Measurements from ENCODE around the gene ELF2.
"Not testable (repeated sequence)": the region's sequence is repeated elsewhere in the genome, so short reads cannot be mapped to it uniquely, and the experiment has no call there.

ELF2 gene

DNA sequence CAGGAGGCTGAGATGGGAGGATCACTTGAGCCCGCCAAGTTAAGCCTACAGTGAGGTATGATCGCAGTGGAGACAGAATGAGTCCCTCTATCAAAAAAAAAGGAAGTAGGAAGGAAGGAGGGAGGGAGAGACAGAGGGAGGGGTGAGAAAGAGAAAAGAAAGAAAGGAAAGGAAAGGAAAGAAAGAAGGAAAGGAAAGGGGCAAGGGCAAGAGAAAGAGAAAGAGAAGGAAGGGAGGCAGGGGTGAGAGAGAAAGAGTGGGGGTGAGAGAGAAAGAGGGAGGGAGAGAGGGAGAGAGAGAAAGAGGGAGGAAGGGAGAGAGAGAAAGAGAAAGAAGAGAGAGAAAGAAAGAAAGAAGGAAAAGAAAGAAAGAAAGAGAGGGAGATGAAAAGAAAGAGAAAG lies 13.2 kb downstream of the ELF2 start:
- Histone ChIP-seq H3K36me3 (ENCODE audit: control insufficient read depth in 2 of 2, insufficient read depth in 2 of 2, low read length in 2 of 2) (no peaks in the 10 kb centered on the region), H3K27ac (ENCODE audit: low read depth in 2 of 2, low read length in 2 of 2) (no peak overlapping the region), H3K9me3 (ENCODE audit: control insufficient read depth in 2 of 2, low read length in 2 of 2) (no peaks in the 10 kb centered on the region), H3K4me1 (ENCODE audit: control insufficient read depth in 2 of 2, insufficient read depth in 2 of 2, low read length in 2 of 2) (no peaks in the 10 kb centered on the region), H3K9ac (ENCODE audit: low read depth in 1 of 2, low read length in 2 of 2) (no peak overlapping the region), H3K27me3 (ENCODE audit: control insufficient read depth in 2 of 2, insufficient read depth in 2 of 2, low read length in 2 of 2) (no peaks in the 10 kb centered on the region), H3K4me3 (ENCODE audit: low read length in 2 of 2) (no peak overlapping the region)

DNA sequence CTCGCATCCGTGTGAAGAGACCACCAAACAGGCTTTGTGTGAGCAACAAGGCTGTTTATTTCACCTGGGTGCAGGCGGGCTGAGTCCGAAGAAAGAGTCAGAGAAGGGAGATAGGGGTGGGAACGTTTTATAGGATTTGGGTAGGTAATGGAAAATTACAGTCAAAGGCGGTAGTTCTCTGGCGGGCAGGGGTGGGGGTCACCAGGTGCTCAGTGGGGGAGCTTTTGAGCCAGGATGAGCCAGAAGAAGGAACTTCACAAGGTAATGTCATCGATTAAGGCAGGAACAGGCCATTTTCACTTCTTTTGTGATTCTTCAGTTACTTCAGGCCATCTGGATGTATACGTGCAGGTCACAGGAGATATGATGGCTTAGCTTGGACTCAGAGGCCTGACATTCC lies 19.0 kb downstream of the ELF2 start:
- not testable (repeated sequence) for H3K27ac ChIP-seq (ENCODE audit: low read depth in 2 of 2, low read length in 2 of 2); H3K9me3 ChIP-seq (ENCODE audit: control insufficient read depth in 2 of 2, low read length in 2 of 2); H3K36me3 ChIP-seq (ENCODE audit: control insufficient read depth in 2 of 2, insufficient read depth in 2 of 2, low read length in 2 of 2); H3K27me3 ChIP-seq (ENCODE audit: control insufficient read depth in 2 of 2, insufficient read depth in 2 of 2, low read length in 2 of 2); H3K4me1 ChIP-seq (ENCODE audit: control insufficient read depth in 2 of 2, insufficient read depth in 2 of 2, low read length in 2 of 2); H3K9ac ChIP-seq (ENCODE audit: low read depth in 1 of 2, low read length in 2 of 2); H3K4me3 ChIP-seq (ENCODE audit: low read length in 2 of 2)

DNA sequence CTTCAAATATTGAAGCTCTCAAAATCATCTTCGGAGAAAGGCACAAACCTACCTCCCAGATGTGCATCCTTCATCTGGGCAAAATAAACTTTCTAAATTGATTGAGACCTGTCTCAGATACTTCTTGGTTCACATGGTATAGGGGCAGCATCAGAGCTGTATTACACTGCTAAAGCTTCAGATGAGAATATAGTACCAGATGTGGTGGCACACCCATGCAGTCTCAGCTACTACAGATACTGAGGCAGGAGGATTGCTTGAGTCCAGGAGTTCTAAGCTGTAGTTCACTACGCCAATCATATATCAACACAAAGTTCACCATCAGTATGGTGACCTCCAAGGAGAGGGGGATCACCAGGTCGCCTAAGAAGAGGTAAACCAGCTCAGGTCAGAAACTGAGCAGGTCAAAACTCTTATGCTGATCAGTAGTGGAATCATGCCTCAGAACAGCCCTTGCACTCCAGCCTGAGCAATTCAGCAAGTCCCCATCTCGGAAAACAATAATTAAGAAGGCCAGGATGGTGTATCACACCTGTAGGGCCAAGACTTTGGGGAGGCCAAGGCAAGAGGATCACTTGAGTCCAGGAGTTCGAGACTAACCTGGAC lies 22.0 kb downstream of the ELF2 start:
- Histone ChIP-seq H3K9ac (ENCODE audit: low read depth in 1 of 2, low read length in 2 of 2) (no peak overlapping the region), H3K9me3 (ENCODE audit: control insufficient read depth in 2 of 2, low read length in 2 of 2) (no peaks in the 10 kb centered on the region), H3K27ac (ENCODE audit: low read depth in 2 of 2, low read length in 2 of 2) (no peak overlapping the region), H3K27me3 (ENCODE audit: control insufficient read depth in 2 of 2, insufficient read depth in 2 of 2, low read length in 2 of 2) (no peaks in the 10 kb centered on the region), H3K4me1 (ENCODE audit: control insufficient read depth in 2 of 2, insufficient read depth in 2 of 2, low read length in 2 of 2) (no peaks in the 10 kb centered on the region), H3K36me3 (ENCODE audit: control insufficient read depth in 2 of 2, insufficient read depth in 2 of 2, low read length in 2 of 2) (no peaks in the 10 kb centered on the region), H3K4me3 (ENCODE audit: low read length in 2 of 2) (no peak overlapping the region)

DNA sequence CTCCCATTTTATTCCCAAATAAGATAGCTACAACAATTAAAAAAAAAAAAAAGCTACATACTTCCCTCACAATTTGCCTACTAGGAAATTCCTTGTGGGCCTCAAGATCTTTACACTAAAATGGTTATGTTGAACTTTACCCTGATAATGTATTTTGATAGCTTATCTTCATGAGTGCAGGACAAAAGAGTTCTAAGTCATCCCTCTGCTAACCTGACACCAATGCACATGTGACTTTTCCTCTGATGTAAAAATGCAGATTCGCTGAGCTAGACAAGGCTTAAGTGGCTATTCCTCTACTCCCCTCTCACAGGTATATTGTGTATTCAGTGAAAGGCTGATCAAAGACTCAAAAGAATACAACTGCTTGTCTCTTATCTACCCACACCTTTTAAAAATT lies 22.5 kb downstream of the ELF2 start:
- no peak overlapping the region for H3K9ac ChIP-seq (ENCODE audit: low read depth in 1 of 2, low read length in 2 of 2)
- H3K27me3 ChIP-seq (ENCODE audit: control insufficient read depth in 2 of 2, insufficient read depth in 2 of 2, low read length in 2 of 2) = no peaks in the 10 kb centered on the region
- no peak overlapping the region for H3K27ac ChIP-seq (ENCODE audit: low read depth in 2 of 2, low read length in 2 of 2)
- no peak overlapping the region for H3K4me3 ChIP-seq (ENCODE audit: low read length in 2 of 2)
- no peaks in the 10 kb centered on the region for H3K4me1 ChIP-seq (ENCODE audit: control insufficient read depth in 2 of 2, insufficient read depth in 2 of 2, low read length in 2 of 2)
- H3K36me3 ChIP-seq (ENCODE audit: control insufficient read depth in 2 of 2, insufficient read depth in 2 of 2, low read length in 2 of 2) = no peaks in the 10 kb centered on the region
- H3K9me3 ChIP-seq (ENCODE audit: control insufficient read depth in 2 of 2, low read length in 2 of 2) = no peaks in the 10 kb centered on the region

DNA sequence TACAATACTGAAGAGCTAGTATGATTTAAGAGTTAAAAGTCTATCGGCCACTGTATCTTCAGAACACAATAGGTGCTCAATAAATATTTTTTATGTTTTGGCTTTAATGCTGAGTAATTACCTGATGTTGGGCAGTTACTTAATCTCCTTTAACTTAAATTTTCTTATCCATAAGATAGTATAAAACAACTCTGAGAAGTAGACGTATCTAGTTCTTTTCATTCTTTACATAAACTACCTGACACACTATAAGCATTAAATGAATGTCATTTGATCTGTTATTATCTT lies 22.9 kb downstream of the ELF2 start:
- Histone ChIP-seq H3K27me3 (ENCODE audit: control insufficient read depth in 2 of 2, insufficient read depth in 2 of 2, low read length in 2 of 2) (no peaks in the 10 kb centered on the region), H3K9ac (ENCODE audit: low read depth in 1 of 2, low read length in 2 of 2) (no peak overlapping the region), H3K4me1 (ENCODE audit: control insufficient read depth in 2 of 2, insufficient read depth in 2 of 2, low read length in 2 of 2) (no peaks in the 10 kb centered on the region), H3K36me3 (ENCODE audit: control insufficient read depth in 2 of 2, insufficient read depth in 2 of 2, low read length in 2 of 2) (no peaks in the 10 kb centered on the region), H3K27ac (ENCODE audit: low read depth in 2 of 2, low read length in 2 of 2) (no peak overlapping the region), H3K9me3 (ENCODE audit: control insufficient read depth in 2 of 2, low read length in 2 of 2) (no peaks in the 10 kb centered on the region), H3K4me3 (ENCODE audit: low read length in 2 of 2) (no peak overlapping the region)

DNA sequence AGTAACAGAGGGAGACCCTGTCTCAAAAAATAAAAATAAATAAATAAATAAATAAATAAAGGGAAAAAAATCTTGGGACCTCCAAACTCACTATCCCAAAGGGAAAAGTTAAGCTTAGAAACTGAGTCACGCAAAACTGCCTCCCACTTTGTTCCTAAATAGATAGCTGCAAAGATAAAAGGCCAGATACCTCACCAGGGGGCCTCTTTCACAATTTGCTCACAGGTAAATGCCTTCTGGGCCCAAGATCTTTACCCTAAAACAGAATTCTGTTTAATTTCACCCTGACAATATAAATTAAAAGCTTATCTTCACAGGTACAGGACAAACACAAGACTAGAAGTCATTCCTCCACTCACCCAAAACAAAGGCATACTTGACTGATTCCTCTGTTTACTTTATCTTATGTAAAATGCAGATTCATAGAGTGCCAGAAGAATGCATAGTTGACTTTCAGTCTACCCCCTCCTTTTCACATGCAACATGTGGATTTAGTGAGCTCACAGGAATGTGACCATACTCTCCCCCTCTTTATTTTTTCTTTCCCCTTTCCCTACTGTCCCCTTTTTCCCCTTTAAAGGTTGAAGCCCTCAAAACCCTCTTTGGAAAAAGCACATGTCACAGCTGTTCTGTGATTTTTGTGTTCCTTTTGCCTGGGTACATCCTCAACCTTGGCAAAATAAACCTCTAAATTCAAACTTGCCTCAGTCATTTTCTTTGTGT lies 23.4 kb downstream of the ELF2 start:
- H3K4me3 ChIP-seq (ENCODE audit: low read length in 2 of 2) = no peak overlapping the region
- H3K27ac ChIP-seq (ENCODE audit: low read depth in 2 of 2, low read length in 2 of 2) = no peak overlapping the region
- H3K4me1 ChIP-seq (ENCODE audit: control insufficient read depth in 2 of 2, insufficient read depth in 2 of 2, low read length in 2 of 2) = no peaks in the 10 kb centered on the region
- H3K36me3 ChIP-seq (ENCODE audit: control insufficient read depth in 2 of 2, insufficient read depth in 2 of 2, low read length in 2 of 2) = no peaks in the 10 kb centered on the region
- no peak overlapping the region for H3K9ac ChIP-seq (ENCODE audit: low read depth in 1 of 2, low read length in 2 of 2)
- H3K9me3 ChIP-seq (ENCODE audit: control insufficient read depth in 2 of 2, low read length in 2 of 2) = no peaks in the 10 kb centered on the region
- no peaks in the 10 kb centered on the region for H3K27me3 ChIP-seq (ENCODE audit: control insufficient read depth in 2 of 2, insufficient read depth in 2 of 2, low read length in 2 of 2)

DNA sequence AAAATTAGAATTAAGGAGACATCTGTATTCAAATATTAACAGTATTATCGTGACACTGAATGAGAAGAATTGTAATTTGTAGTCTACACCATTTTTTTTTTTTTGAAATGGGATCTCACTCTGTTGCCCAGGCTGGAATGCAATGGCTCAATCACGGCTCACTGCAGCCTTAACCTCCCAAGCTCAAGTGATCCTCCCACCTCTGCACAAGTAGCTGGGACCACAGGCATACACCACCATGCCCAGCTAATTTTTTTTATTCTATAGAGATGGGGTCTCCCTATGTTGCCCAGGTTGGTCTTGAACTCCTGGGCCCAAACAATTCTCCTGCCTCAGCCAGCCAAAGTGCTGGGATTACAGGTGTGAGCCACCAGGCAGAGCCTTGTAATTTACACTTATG lies 24.8 kb downstream of the ELF2 start:
- Histone ChIP-seq H3K36me3 (ENCODE audit: control insufficient read depth in 2 of 2, insufficient read depth in 2 of 2, low read length in 2 of 2) (no peaks in the 10 kb centered on the region), H3K9me3 (ENCODE audit: control insufficient read depth in 2 of 2, low read length in 2 of 2) (no peaks in the 10 kb centered on the region), H3K4me1 (ENCODE audit: control insufficient read depth in 2 of 2, insufficient read depth in 2 of 2, low read length in 2 of 2) (no peaks in the 10 kb centered on the region), H3K9ac (ENCODE audit: low read depth in 1 of 2, low read length in 2 of 2) (no peak overlapping the region), H3K27me3 (ENCODE audit: control insufficient read depth in 2 of 2, insufficient read depth in 2 of 2, low read length in 2 of 2) (no peaks in the 10 kb centered on the region), H3K27ac (ENCODE audit: low read depth in 2 of 2, low read length in 2 of 2) (no peak overlapping the region), H3K4me3 (ENCODE audit: low read length in 2 of 2) (no peak overlapping the region)

DNA sequence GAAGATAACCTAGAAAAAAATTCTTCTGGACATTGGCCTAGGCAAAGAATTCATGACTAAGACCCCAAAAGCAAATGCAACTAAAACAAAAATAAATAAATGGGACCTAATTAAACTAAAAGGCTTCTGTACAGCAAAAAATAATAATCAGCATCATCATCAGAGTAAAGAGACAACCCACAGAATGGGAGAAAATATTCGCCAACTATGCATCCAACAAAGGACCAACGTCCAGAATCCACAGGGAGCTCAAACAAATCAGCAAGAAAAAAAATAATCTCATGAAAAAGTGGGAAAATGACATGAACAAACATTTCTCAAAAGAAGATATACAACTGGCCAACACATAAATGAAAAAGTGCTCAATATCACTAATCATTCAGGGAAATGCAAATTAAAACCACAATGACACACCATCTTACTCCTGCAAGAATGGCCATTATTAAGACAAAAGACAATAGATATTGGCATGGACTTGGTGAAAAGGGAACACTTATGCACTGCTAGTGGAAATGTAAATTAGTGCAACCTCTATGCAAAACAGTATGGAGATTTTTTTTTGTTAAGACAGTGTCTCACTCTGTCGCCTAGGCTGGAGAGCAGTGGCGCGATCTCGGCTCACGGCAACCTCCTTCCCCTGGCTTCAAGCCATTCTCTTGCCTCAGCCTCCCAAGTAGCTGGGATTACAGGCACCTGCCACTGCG lies 29.9 kb downstream of the ELF2 start:
- no peaks in the 10 kb centered on the region for H3K27me3 ChIP-seq (ENCODE audit: control insufficient read depth in 2 of 2, insufficient read depth in 2 of 2, low read length in 2 of 2)
- peaks cover 7 to 8% of the 10 kb centered on the region in 2 donors for H3K4me1 ChIP-seq (ENCODE audit: control insufficient read depth in 2 of 2, insufficient read depth in 2 of 2, low read length in 2 of 2)
- no peaks in the 10 kb centered on the region for H3K36me3 ChIP-seq (ENCODE audit: control insufficient read depth in 2 of 2, insufficient read depth in 2 of 2, low read length in 2 of 2)
- no peak overlapping the region for H3K4me3 ChIP-seq (ENCODE audit: low read length in 2 of 2)
- no peak overlapping the region for H3K27ac ChIP-seq (ENCODE audit: low read depth in 2 of 2, low read length in 2 of 2)
- no peaks in the 10 kb centered on the region for H3K9me3 ChIP-seq (ENCODE audit: control insufficient read depth in 2 of 2, low read length in 2 of 2)
- H3K9ac ChIP-seq (ENCODE audit: low read depth in 1 of 2, low read length in 2 of 2) = no peak overlapping the region

DNA sequence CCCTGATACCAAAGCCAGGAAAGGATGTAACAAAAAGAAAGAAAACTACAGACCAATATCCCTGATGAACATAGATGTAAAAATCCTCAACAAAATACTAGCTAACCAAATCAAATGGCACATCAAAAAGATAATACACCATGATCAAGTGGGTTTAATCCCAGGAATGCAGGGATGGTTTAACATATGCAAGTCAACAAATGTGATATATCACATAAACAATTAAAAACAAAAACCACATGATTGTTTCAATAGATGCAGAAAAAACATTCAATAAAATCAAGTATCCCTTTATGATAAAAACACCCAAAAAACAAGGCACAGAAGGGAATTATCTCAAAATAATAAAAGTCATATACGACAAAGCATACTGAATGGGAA lies 31.5 kb downstream of the ELF2 start:
- H3K9me3 ChIP-seq (ENCODE audit: control insufficient read depth in 2 of 2, low read length in 2 of 2) = no peaks in the 10 kb centered on the region
- peaks cover 7 to 8% of the 10 kb centered on the region in 2 donors for H3K4me1 ChIP-seq (ENCODE audit: control insufficient read depth in 2 of 2, insufficient read depth in 2 of 2, low read length in 2 of 2)
- H3K27me3 ChIP-seq (ENCODE audit: control insufficient read depth in 2 of 2, insufficient read depth in 2 of 2, low read length in 2 of 2) = no peaks in the 10 kb centered on the region
- no peaks in the 10 kb centered on the region for H3K36me3 ChIP-seq (ENCODE audit: control insufficient read depth in 2 of 2, insufficient read depth in 2 of 2, low read length in 2 of 2)
- H3K9ac ChIP-seq (ENCODE audit: low read depth in 1 of 2, low read length in 2 of 2) = no peak overlapping the region
- H3K27ac ChIP-seq (ENCODE audit: low read depth in 2 of 2, low read length in 2 of 2) = no peak overlapping the region
- no peak overlapping the region for H3K4me3 ChIP-seq (ENCODE audit: low read length in 2 of 2)

DNA sequence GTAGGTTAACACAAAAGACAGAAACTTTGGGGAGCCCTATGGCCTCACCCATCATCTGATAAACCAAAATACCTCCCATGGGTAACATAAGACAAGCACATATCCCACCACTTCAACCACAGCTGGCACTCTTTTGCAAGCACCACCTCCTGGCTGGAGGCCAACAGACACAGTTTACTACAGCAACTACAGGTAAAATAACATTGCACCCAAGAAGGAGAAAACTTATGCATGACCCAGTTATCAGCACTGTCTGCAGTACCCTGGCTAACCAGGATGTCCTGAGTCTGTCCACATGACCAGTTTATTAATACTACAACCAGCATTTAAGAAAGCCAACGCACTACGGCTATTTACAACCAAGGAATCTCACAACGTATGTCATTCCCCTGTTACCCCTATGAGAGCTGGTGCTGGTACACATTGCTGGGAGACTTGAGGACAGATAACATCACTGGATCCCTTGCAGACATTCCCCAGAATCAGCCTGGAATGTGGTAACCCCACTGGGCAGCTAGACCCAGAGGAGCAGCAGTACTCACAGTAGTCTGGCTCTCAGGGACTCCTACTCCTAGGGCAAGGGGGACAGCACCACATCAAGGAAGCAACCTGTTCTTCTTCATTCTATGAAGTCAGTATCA lies 32.0 kb downstream of the ELF2 start:
- Histone ChIP-seq H3K27me3 (ENCODE audit: control insufficient read depth in 2 of 2, insufficient read depth in 2 of 2, low read length in 2 of 2) (no peaks in the 10 kb centered on the region), H3K36me3 (ENCODE audit: control insufficient read depth in 2 of 2, insufficient read depth in 2 of 2, low read length in 2 of 2) (no peaks in the 10 kb centered on the region), H3K9me3 (ENCODE audit: control insufficient read depth in 2 of 2, low read length in 2 of 2) (no peaks in the 10 kb centered on the region), H3K4me3 (ENCODE audit: low read length in 2 of 2) (no peak overlapping the region), H3K9ac (ENCODE audit: low read depth in 1 of 2, low read length in 2 of 2) (no peak overlapping the region), H3K27ac (ENCODE audit: low read depth in 2 of 2, low read length in 2 of 2) (no peak overlapping the region), H3K4me1 (ENCODE audit: control insufficient read depth in 2 of 2, insufficient read depth in 2 of 2, low read length in 2 of 2) (peaks cover 7 to 8% of the 10 kb centered on the region in 2 donors)
